A673 (cell line): ENCODE data around the gene COG4. TPM values are rescaled to one million over a fixed set of nuclear protein-coding genes. Genes with fewer than 3 reads are reported as not detected.

Experiments used
- BruUV-seq: library from RNA; stranded (reverse); fragments of 400-500 nt; replicated peaks from 2 replicates; lab custom pipeline; 2021; lab: Mats Ljungman, UMichigan
- CTCF ChIA-PET: fragments of 300-600 bp; sonication (Branson Sonifier 250); formaldehyde crosslinking; loops from one replicate; lab custom pipeline; 2022; ENCODE audit warnings: antibody characterized with exemption; lab: Charles Lee
- POLR2A ChIA-PET: fragments of 300-600 bp; sonication (Branson Sonifier 250); formaldehyde crosslinking; loops from one replicate; lab custom pipeline; 2022; ENCODE audit warnings: antibody characterized with exemption; ENCODE audit not compliant: low non-redundant PET; lab: Charles Lee
- DNase-seq: peaks from one replicate; pipeline ENCODE4 v3.0.0-alpha.2; 2015; ENCODE audit warnings: low spot score
- H3K27ac ChIP-seq: fragments of 200-600 bp; sonication (generic); 2 replicates; pipeline ENCODE4 v1.5.1; 2016; ENCODE audit warnings: mixed run types, low read depth, mild to moderate bottlenecking, mixed read lengths, antibody characterized with exemption, low read length; ENCODE audit not compliant: poor library complexity, severe bottlenecking
- H3K27me3 ChIP-seq: fragments of 200-600 bp; sonication (generic); replicated peaks from 2 replicates; pipeline ENCODE4 v1.6.1; 2017; ENCODE audit warnings: mixed run types, low read depth, mild to moderate bottlenecking, mixed read lengths, antibody characterized with exemption, low read length; ENCODE audit not compliant: insufficient read depth, poor library complexity
- H3K36me3 ChIP-seq: fragments of 200-600 bp; sonication (generic); 2 replicates; pipeline ENCODE4 v1.6.1; 2016; ENCODE audit warnings: mixed run types, mild to moderate bottlenecking, mixed read lengths, antibody characterized with exemption, low read length; ENCODE audit not compliant: insufficient read depth, poor library complexity, severe bottlenecking
- H3K4me1 ChIP-seq: fragments of 200-600 bp; sonication (generic); 2 replicates; pipeline ENCODE4 v1.6.1; 2017; ENCODE audit warnings: mixed run types, mild to moderate bottlenecking, mixed read lengths, antibody characterized with exemption, low read length; ENCODE audit not compliant: insufficient read depth, poor library complexity, severe bottlenecking
- H3K4me3 ChIP-seq: fragments of 200-600 bp; sonication (generic); 2 replicates; pipeline ENCODE4 v1.5.1; 2016; ENCODE audit warnings: low read depth, mixed run types, mild to moderate bottlenecking, mixed read lengths, low read length; ENCODE audit not compliant: poor library complexity, severe bottlenecking
- H3K9me3 ChIP-seq: fragments of 200-600 bp; sonication (generic); 2 replicates; pipeline ENCODE4 v1.6.1; 2016; ENCODE audit warnings: mixed run types, low read depth, mild to moderate bottlenecking, mixed read lengths, antibody characterized with exemption, low read length; ENCODE audit not compliant: poor library complexity, severe bottlenecking
- EZH2 ChIP-seq: fragments of 200-600 bp; sonication (generic); IDR thresholded peaks from 2 replicates; pipeline ENCODE4 v1.6.1; 2017; ENCODE audit warnings: borderline replicate concordance, low read depth, mild to moderate bottlenecking, mixed read lengths, antibody characterized with exemption, low read length; ENCODE audit not compliant: poor library complexity, severe bottlenecking
- intact Hi-C: fragments of 100-400 bp; cut with micrococcal nuclease; formaldehyde crosslinking; loops from one replicate; pipeline ENCODE4 v1.10.0; 2022; ENCODE audit not compliant: unreplicated experiment
- total RNA-seq: library from RNA; stranded (reverse); gene quantifications from 2 replicates; pipeline ENCODE4 v1.2.3, GENCODE V29; 2021
- TF ChIP-seq, protein P1 (sequence below): fragments of 300-800, 200-600 bp; sonication (generic); conservative IDR thresholded peaks from 2 replicates; pipeline ENCODE4 v1.5.1; 2017; ENCODE audit warnings: low read depth, mild to moderate bottlenecking, antibody characterized with exemption, low read length, moderate library complexity, mixed read lengths

The COG4 gene
- total RNA-seq, 1 experiment from 2014 or later = 68.6 TPM

DNA sequence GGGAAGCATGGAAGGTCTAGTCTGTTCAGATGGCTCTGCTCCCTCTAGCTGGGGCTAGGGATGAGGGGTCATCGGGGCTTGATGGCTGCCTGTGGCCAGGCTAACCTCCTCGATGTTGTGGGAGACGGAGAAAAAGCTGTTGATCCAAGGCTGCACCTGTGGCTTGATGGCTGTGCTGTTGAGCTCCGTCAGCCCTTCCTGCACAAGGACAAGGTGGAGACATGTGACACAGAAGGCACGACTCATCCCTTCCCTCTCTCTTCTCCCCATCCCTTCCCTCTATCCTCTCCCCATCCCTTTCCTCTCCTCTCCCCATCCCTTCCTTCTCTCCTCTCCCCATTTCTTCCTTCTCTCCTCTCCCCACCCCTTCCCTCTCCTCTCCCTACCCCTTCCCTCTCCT, 40.7 kb downstream of the COG4 start:
- TF ChIP-seq, protein P1, sequence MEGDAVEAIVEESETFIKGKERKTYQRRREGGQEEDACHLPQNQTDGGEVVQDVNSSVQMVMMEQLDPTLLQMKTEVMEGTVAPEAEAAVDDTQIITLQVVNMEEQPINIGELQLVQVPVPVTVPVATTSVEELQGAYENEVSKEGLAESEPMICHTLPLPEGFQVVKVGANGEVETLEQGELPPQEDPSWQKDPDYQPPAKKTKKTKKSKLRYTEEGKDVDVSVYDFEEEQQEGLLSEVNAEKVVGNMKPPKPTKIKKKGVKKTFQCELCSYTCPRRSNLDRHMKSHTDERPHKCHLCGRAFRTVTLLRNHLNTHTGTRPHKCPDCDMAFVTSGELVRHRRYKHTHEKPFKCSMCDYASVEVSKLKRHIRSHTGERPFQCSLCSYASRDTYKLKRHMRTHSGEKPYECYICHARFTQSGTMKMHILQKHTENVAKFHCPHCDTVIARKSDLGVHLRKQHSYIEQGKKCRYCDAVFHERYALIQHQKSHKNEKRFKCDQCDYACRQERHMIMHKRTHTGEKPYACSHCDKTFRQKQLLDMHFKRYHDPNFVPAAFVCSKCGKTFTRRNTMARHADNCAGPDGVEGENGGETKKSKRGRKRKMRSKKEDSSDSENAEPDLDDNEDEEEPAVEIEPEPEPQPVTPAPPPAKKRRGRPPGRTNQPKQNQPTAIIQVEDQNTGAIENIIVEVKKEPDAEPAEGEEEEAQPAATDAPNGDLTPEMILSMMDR = no peak
- TF ChIP-seq EZH2 = no peak
- H3K4me3 ChIP-seq = no peak overlapping the region
- H3K27me3 ChIP-seq = no peaks in the 10 kb centered on the region
- ChIA-PET POLR2A (no interaction called here), CTCF (no interaction called here)
- BruUV-seq = no TSS peak
- no peak for DNase-seq
- peaks cover 4% of the 10 kb centered on the region for H3K36me3 ChIP-seq
- intact Hi-C loops = no loop called here
- H3K9me3 ChIP-seq = no peaks in the 10 kb centered on the region
- no peaks in the 10 kb centered on the region for H3K4me1 ChIP-seq
- no peak overlapping the region for H3K27ac ChIP-seq

DNA sequence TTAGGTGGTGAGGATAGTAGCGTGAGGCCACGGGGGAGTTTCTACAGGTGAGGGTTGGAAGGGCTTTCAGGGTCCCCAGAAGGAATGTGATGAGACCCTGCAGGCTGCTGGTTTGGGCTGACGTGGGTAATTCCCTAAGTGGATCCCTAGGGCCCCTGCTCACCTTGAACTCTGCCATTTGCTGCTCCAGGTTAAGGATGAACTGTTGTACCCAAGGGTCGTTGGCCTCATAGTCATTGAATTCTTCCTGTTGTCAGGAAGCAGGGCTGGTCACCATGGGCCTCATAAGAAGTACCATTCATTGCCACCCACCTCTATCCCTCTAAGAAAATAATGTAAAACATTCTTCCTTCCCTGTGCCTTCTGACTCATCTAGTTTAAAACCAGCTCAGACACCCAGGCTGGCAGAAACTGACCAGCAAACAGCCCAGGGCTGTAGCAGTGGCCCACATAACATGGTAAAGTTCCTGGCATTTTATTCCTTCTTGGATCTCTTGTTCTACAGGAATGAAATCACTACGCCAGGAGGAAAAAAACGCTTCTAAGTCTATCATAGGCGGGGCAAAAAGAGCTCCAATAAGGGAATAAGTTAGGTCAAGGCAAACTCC, 41.3 kb downstream of the COG4 start:
- Histone ChIP-seq H3K4me3 (no peak overlapping the region), H3K9me3 (no peaks in the 10 kb centered on the region), H3K4me1 (no peaks in the 10 kb centered on the region), H3K27me3 (no peaks in the 10 kb centered on the region), H3K27ac (no peak overlapping the region), H3K36me3 (peaks cover 4% of the 10 kb centered on the region)
- DNase-seq = no peak
- TF ChIP-seq EZH2 = no peak
- TF ChIP-seq, protein P1 = no peak
- CTCF ChIA-PET = no interaction called here
- POLR2A ChIA-PET = no interaction called here
- intact Hi-C loops = no loop called here
- BruUV-seq = no TSS peak

DNA sequence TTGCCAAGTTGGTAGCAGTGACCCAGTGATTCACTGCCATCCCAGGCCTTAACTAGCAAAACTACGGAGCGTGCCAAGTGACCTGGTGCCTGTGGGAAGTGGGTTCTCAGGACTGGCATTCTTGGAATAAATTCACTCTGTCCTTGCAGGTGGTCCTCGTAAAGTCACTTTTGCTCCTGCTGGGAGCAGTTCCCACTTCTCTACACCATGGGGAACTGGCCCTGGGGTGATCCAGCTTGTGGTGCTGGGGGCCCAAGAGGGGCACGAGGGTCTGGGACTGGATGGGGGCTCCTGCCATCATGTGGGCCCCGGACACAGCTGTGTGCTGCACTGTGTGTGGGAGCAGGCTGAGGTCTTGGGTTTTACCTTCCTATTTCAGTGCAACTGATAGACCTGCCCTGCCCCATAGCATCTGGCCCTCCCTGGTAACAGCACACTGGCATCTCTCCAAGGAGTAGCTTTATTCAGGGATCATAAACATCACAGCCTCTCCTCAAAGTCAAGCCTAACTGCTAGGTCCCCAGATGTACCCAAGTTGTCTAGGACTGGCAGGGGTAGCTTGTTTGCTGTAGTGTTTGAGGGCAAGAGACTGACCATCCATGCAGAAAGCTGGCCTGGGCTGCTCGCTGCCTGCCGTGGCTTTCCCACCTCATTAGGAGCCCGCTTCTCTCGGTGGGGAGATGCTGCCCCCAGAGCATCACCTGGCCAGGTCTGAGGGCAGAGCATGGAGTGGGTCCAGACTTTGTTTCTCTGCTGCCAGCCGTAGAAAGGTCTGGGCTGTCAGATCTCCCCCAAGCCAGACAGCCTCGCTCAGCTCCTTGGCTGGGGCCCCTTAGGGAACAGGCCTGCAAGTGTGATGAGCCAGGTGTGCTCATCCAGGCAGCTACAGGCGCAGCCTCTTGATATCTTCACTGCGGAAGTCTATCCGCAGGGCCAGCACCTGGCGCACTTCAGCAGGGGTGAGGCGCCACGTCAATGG, 42.9 kb downstream of the COG4 start:
- TSS peak; percentile 61 for BruUV-seq
- POLR2A ChIA-PET = no interaction called here
- Histone ChIP-seq H3K9me3 (no peaks in the 10 kb centered on the region), H3K27ac (no peak overlapping the region), H3K27me3 (no peaks in the 10 kb centered on the region), H3K4me1 (no peaks in the 10 kb centered on the region), H3K4me3 (no peak overlapping the region), H3K36me3 (peaks cover 4% of the 10 kb centered on the region)
- intact Hi-C loops = no loop called here
- DNase-seq = no peak
- TF ChIP-seq EZH2 = no peak
- TF ChIP-seq, protein P1 = no peak
- CTCF ChIA-PET = no interaction called here
